NCI-H146 treated with DMSO at 0.1 percent for 48 hours (cell line): Measurements from ENCODE around the gene LPAR5.
"Not testable (repeated sequence)": the region's sequence is repeated elsewhere in the genome, so short reads cannot be mapped to it uniquely, and the experiment has no call there.

ENCODE experiments used
- DNase-seq: peaks from one replicate; lab custom pipeline; 2025; ENCODE audit not compliant: unreplicated experiment; lab: John Stamatoyannopoulos, UW

LPAR5 gene

GRCh38 chr12:6607751-6608591, 27.8 kb downstream of the LPAR5 start:
- DNase-seq = peak; percentile 89

- no peak for DNase-seq
Observed at GRCh38 chr12:6606331-6607131, 29.2 kb downstream of the LPAR5 start.

GRCh38 chr12:6605421-6606330, 30.1 kb downstream of the LPAR5 start:
- DNase-seq = no peak

- DNase-seq = no peak
Observed at GRCh38 chr12:6604259-6605029, 31.3 kb downstream of the LPAR5 start.

GRCh38 chr12:6603095-6603567, 32.6 kb downstream of the LPAR5 start:
- DNase-seq = no peak

GRCh38 chr12:6602526-6602925, 33.2 kb downstream of the LPAR5 start:
- no peak for DNase-seq

- DNase-seq = not testable (repeated sequence)
Observed at GRCh38 chr12:6595673-6596072, 40.1 kb downstream of the LPAR5 start.

GRCh38 chr12:6592087-6592486, 43.7 kb downstream of the LPAR5 start:
- DNase-seq = no peak

- DNase-seq = not testable (repeated sequence)
Observed at GRCh38 chr12:6586569-6586968, 49.2 kb downstream of the LPAR5 start.

GRCh38 chr12:6584293-6584692, 51.5 kb downstream of the LPAR5 start:
- DNase-seq = no peak

GRCh38 chr12:6582959-6583358, 52.8 kb downstream of the LPAR5 start:
- DNase-seq = no peak

GRCh38 chr12:6582196-6582595, 53.6 kb downstream of the LPAR5 start:
- DNase-seq = no peak

- no peak for DNase-seq
Observed at GRCh38 chr12:6575648-6576047, 60.1 kb downstream of the LPAR5 start.

- no peak for DNase-seq
Observed at GRCh38 chr12:6574576-6575295, 61.0 kb downstream of the LPAR5 start.

- DNase-seq = no peak
Observed at GRCh38 chr12:6573001-6573400, 62.8 kb downstream of the LPAR5 start.

GRCh38 chr12:6570264-6570887, 65.4 kb downstream of the LPAR5 start:
- DNase-seq = peak; percentile 27

- DNase-seq = no peak
Observed at GRCh38 chr12:6569786-6570185, 66.0 kb downstream of the LPAR5 start.

- no peak for DNase-seq
Observed at GRCh38 chr12:6569312-6569711, 66.4 kb downstream of the LPAR5 start.
